HEK293T (cell line): ENCODE data around the gene ANKRD16.

Experiments used
- ARNT ChIP-seq: fragments of 450-650 bp; IDR thresholded peaks from 2 replicates; pipeline ENCODE4 v1.6.1; 2017; ENCODE audit warnings: mild to moderate bottlenecking
- BHLHE40 ChIP-seq: fragments of 450-650 bp; IDR thresholded peaks from 2 replicates; pipeline ENCODE4 v1.6.1; 2016; ENCODE audit warnings: mild to moderate bottlenecking, moderate library complexity, borderline replicate concordance
- CTBP1 ChIP-seq: fragments of 450-650 bp; IDR thresholded peaks from 2 replicates; pipeline ENCODE4 v1.6.1; 2016; ENCODE audit warnings: borderline replicate concordance
- FOXA1 ChIP-seq: fragments of 450-650 bp; IDR thresholded peaks from 2 replicates; pipeline ENCODE4 v1.6.1; 2016; ENCODE audit warnings: mild to moderate bottlenecking
- FOXK2 ChIP-seq: fragments of 450-650 bp; IDR thresholded peaks from 2 replicates; pipeline ENCODE4 v1.6.1; 2016; ENCODE audit warnings: mild to moderate bottlenecking
- FOXM1 ChIP-seq: fragments of 450-650 bp; IDR thresholded peaks from 2 replicates; pipeline ENCODE4 v1.6.1; 2017; ENCODE audit warnings: mild to moderate bottlenecking, borderline replicate concordance
- HDGF ChIP-seq: fragments of 450-650 bp; IDR thresholded peaks from 2 replicates; pipeline ENCODE4 v1.6.1; 2017; ENCODE audit warnings: antibody characterized with exemption, borderline replicate concordance
- NFRKB ChIP-seq: fragments of 450-650 bp; IDR thresholded peaks from 2 replicates; pipeline ENCODE4 v1.6.1; 2016; ENCODE audit warnings: mild to moderate bottlenecking, moderate library complexity
- PKNOX1 ChIP-seq: fragments of 450-650 bp; IDR thresholded peaks from 2 replicates; pipeline ENCODE4 v1.6.1; 2016
- SP1 ChIP-seq: fragments of 450-650 bp; IDR thresholded peaks from 2 replicates; pipeline ENCODE4 v1.6.1; 2017
- SUZ12 ChIP-seq: fragments of 450-650 bp; IDR thresholded peaks from 2 replicates; pipeline ENCODE4 v1.6.1; 2016; ENCODE audit warnings: mild to moderate bottlenecking
- TARDBP ChIP-seq: fragments of 450-650 bp; IDR thresholded peaks from 2 replicates; pipeline ENCODE4 v1.6.1; 2016
- ZNF384 ChIP-seq: fragments of 450-650 bp; IDR thresholded peaks from 2 replicates; pipeline ENCODE4 v1.6.1; 2016

- TF ChIP-seq NFRKB (no peak), BHLHE40 (no peak), ZNF384 (no peak), CTBP1 (no peak), SP1 (no peak), ARNT (no peak), PKNOX1 (no peak), HDGF (no peak), FOXK2 (no peak), TARDBP (no peak), FOXM1 (no peak), FOXA1 (no peak), SUZ12 (no peak)
These were observed 20.8 kb upstream of the ANKRD16 start for GRCh38 chr10:5910323-5911100.
